Fibroblast of lung (primary cell): ENCODE measurements around the gene KRTAP17-1. TPM values are rescaled to one million over a fixed set of nuclear protein-coding genes. Genes with fewer than 3 reads are reported as not detected.
"Not testable (repeated sequence)": the region's sequence is repeated elsewhere in the genome, so short reads cannot be mapped to it uniquely, and the experiment has no call there.

Source experiments
- DNase-seq, 2 donors: peaks; one replicate each; pipeline versions ENCODE4 v3.0.0 to v3.0.0-alpha.2; 2010; ENCODE audit warnings: low read depth in 2 of 2
- H2AFZ ChIP-seq: 2 replicates; pipeline ENCODE4 v1.5.1; 2012; ENCODE audit warnings: low read length, control low read depth, inconsistent platforms
- H3K27ac ChIP-seq: 2 replicates; pipeline ENCODE4 v1.5.1; 2011; ENCODE audit warnings: low read length, control low read depth; ENCODE audit not compliant: insufficient read depth
- H3K27me3 ChIP-seq: 2 replicates; pipeline ENCODE4 v1.5.1; 2011; ENCODE audit warnings: mild to moderate bottlenecking, low read length; ENCODE audit not compliant: control insufficient read depth, insufficient read depth
- H3K36me3 ChIP-seq: 2 replicates; pipeline ENCODE4 v1.5.1; 2011; ENCODE audit warnings: low read length; ENCODE audit not compliant: control insufficient read depth, insufficient read depth
- H3K4me1 ChIP-seq: 2 replicates; pipeline ENCODE4 v1.5.1; 2011; ENCODE audit warnings: low read length; ENCODE audit not compliant: control insufficient read depth, insufficient read depth; ENCODE audit errors: extremely low read depth
- H3K4me2 ChIP-seq: 2 replicates; pipeline ENCODE4 v1.5.1; 2011; ENCODE audit warnings: low read length, control low read depth; ENCODE audit not compliant: insufficient read depth; ENCODE audit errors: extremely low read depth
- H3K4me3 ChIP-seq, 4 experiments: fragments of 200-600 bp in 1 of 4; sonication (generic) in 1 of 4; replicated peaks in 1 of 4; 2 replicates each; pipeline ENCODE4 v1.5.1; 2011 to 2016; ENCODE audit warnings: low read length in 4 of 4, low read depth in 3 of 4, mild to moderate bottlenecking in 3 of 4, control low read depth in 2 of 4, inconsistent platforms in 1 of 4, mixed read lengths in 1 of 4; ENCODE audit not compliant: insufficient read depth in 1 of 4; ENCODE audit errors: control extremely low read depth in 1 of 4
- H3K79me2 ChIP-seq: 2 replicates; pipeline ENCODE4 v1.5.1; 2012; ENCODE audit warnings: mild to moderate bottlenecking, low read length, inconsistent platforms; ENCODE audit not compliant: control insufficient read depth, insufficient read depth
- H3K9ac ChIP-seq: 2 replicates; pipeline ENCODE4 v1.5.1; 2011; ENCODE audit warnings: mild to moderate bottlenecking, low read length, control low read depth; ENCODE audit not compliant: insufficient read depth
- H3K9me3 ChIP-seq: 2 replicates; pipeline ENCODE4 v1.5.1; 2012; ENCODE audit warnings: low read depth, low read length; ENCODE audit not compliant: control insufficient read depth, insufficient read depth
- H4K20me1 ChIP-seq: 2 replicates; pipeline ENCODE4 v1.5.1; 2011; ENCODE audit warnings: low read length; ENCODE audit not compliant: control insufficient read depth, insufficient read depth; ENCODE audit errors: extremely low read depth
- EZH2 ChIP-seq: IDR thresholded peaks from 2 replicates; pipeline ENCODE4 v1.5.1; 2012; ENCODE audit warnings: low read length, control low read depth, mild to moderate bottlenecking; ENCODE audit errors: missing control alignments
- polyA plus RNA-seq, 2 donors: library from polyadenylated mRNA; depleted of rRNA in 1 of 2; stranded (reverse) in 1 of 2; unstranded in 1 of 2; fragments of >200 nt; gene quantifications; 2 replicates each; pipeline ENCODE4 v1.2.1, GENCODE V29; 2011 to 2012; ENCODE audit warnings: missing spikeins in 1 of 2
- total RNA-seq: library from RNA; depleted of rRNA; stranded (reverse); fragments of >200 nt; gene quantifications from 2 replicates; pipeline ENCODE4 v1.2.1, GENCODE V29; 2014
- TF ChIP-seq, protein P1 (sequence below), 2 donors: IDR thresholded peaks in 1 of 2; conservative IDR thresholded peaks in 1 of 2; 1 replicate in 1 of 2; 2 replicates in 1 of 2; pipeline ENCODE4 v1.5.1; 2011 to 2012; ENCODE audit warnings: low read length in 2 of 2, control low read depth in 1 of 2, inconsistent platforms in 1 of 2, low read depth in 1 of 2, mild to moderate bottlenecking in 1 of 2

KRTAP17-1 gene
- total and polyA plus RNA-seq, 2 donors (not counting 1 experiment from before 2014, with no cell fraction given), result not detected

DNA sequence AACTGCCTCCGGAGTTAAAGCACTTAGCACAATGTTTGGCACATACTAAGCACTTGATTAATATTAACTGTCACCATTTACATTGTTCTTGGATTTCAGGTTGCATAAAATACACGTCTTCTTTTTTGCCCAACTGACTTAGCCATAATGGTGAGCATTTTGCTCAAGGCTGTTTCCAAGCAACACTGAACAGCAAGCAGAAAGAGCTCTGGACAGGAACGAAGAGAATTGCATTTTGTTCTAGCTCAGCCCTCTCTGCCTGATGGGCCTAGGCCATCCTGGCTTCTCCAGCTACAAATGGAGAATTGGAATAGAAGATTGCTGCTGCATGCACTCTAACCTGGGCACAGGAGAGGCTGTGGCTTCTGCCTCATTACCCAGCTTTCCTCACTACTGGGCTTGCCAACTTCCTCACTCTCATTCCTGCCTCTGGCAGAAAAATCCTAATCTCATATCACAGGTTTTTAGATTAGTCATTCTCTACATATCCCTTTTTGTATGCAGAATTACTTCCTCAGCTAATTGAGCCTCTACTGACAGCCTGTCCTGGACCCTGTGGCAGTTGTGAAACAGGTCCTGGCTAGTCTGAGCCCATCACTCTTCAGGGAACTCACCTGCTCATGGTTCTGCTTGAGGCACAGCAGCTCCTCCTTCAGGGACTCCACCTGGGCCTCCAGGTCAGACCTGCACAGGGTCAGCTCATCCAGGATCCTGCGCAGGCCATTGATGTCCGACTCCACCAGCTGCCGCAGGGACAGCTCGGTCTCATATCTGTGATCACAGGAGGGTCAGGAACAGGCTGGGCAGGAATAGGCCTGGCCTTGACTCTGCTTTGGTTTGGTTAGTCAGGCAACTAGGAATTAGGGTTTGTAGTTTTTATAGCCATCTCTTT lies 32.6 kb upstream of the KRTAP17-1 start:
- Histone ChIP-seq H2AFZ (no peak overlapping the region), H3K9ac (no peak overlapping the region), H3K27ac (no peak overlapping the region), H3K27me3 (peaks cover 18% of the 10 kb centered on the region), H3K4me2 (no peak overlapping the region), H3K4me3 (no peak overlapping the region), H4K20me1 (no peaks in the 10 kb centered on the region), H3K9me3 (no peaks in the 10 kb centered on the region), H3K79me2 (no peaks in the 10 kb centered on the region), H3K36me3 (no peaks in the 10 kb centered on the region), H3K4me1 (no peaks in the 10 kb centered on the region)
- no peak for TF ChIP-seq EZH2
- TF ChIP-seq, protein P1, sequence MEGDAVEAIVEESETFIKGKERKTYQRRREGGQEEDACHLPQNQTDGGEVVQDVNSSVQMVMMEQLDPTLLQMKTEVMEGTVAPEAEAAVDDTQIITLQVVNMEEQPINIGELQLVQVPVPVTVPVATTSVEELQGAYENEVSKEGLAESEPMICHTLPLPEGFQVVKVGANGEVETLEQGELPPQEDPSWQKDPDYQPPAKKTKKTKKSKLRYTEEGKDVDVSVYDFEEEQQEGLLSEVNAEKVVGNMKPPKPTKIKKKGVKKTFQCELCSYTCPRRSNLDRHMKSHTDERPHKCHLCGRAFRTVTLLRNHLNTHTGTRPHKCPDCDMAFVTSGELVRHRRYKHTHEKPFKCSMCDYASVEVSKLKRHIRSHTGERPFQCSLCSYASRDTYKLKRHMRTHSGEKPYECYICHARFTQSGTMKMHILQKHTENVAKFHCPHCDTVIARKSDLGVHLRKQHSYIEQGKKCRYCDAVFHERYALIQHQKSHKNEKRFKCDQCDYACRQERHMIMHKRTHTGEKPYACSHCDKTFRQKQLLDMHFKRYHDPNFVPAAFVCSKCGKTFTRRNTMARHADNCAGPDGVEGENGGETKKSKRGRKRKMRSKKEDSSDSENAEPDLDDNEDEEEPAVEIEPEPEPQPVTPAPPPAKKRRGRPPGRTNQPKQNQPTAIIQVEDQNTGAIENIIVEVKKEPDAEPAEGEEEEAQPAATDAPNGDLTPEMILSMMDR (conservative IDR thresholded peaks at IDR 0.05 in 1 of 2, IDR thresholded peaks at IDR 0.05 in 1 of 2; ENCODE audit: low read depth in 1 of 2, low read length in 2 of 2), result no peak
- DNase-seq, result no peak

DNA sequence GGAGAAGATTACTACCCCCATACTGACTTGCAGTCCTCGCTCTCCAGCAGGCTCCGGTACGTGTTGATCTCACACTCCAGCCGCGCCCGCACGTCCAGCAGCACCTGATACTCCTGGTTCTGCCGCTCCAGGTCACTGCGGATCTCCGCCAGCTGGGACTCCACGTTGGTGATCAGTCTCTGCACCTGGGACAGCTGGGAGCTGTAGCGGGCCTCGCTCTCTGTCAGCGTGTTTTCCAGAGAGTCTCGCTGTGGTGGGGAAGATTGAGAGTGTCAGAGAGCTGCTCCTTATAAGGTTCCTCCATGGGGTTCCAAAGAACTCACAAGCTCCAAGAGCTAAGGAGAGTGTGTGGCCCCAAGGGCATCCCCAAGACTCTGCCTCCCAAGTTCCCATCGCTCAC lies 30.9 kb upstream of the KRTAP17-1 start:
- H3K4me2 ChIP-seq, H4K20me1 ChIP-seq, H3K4me1 ChIP-seq, H3K27ac ChIP-seq, H3K79me2 ChIP-seq, H2AFZ ChIP-seq, DNase-seq, H3K9me3 ChIP-seq, H3K36me3 ChIP-seq, H3K4me3 ChIP-seq, H3K9ac ChIP-seq: not testable (repeated sequence)
- peaks cover 13% of the 10 kb centered on the region for H3K27me3 ChIP-seq

DNA sequence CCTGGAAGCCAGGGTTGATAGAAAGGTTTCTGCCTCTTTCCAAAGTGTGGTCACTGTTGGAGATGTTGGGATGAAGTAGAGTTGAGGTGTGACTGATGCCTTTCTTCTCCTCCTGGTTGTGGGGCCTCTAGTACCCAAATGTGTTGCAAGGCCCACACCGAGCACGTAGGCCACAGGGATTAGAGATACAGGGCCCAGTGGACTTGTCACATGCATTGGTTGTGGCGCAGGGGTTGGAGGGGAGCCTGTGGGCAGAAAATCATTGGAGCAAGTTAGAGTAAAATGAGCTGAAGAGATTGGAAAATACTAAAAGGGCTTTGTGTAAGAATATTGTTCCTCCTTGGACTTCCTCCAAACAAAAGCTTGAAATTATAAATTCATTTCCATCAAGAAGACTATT lies 30.5 kb upstream of the KRTAP17-1 start:
- Histone ChIP-seq H4K20me1 (no peaks in the 10 kb centered on the region), H3K4me2 (no peak overlapping the region), H3K4me3 (no peak overlapping the region), H3K27me3 (peaks cover 10% of the 10 kb centered on the region), H3K27ac (no peak overlapping the region), H3K4me1 (no peaks in the 10 kb centered on the region), H3K9me3 (no peaks in the 10 kb centered on the region), H3K9ac (no peak overlapping the region), H3K36me3 (no peaks in the 10 kb centered on the region), H2AFZ (no peak overlapping the region), H3K79me2 (no peaks in the 10 kb centered on the region)
- no peak for DNase-seq
- TF ChIP-seq, protein P1 (conservative IDR thresholded peaks at IDR 0.05 in 1 of 2, IDR thresholded peaks at IDR 0.05 in 1 of 2; ENCODE audit: low read depth in 1 of 2, low read length in 2 of 2), result no peak
- TF ChIP-seq EZH2, result no peak
